T-helper 2 cell treated with Interferon-gamma antibody and Interleukin-4, amounts not matched to agents 5 μg/mL and 100 μg/mL, for 36 hours (primary cell): ENCODE results near the gene VAV2.

Experiments used
- DNase-seq: peaks from one replicate; pipeline ENCODE4 v3.0.0; 2021; ENCODE audit warnings: low spot score
- H3K27ac Mint-ChIP-seq: one replicate; pipeline ENCODE4 v1.8.0; 2021; ENCODE audit warnings: mild to moderate bottlenecking, mixed read lengths
- H3K27me3 Mint-ChIP-seq: one replicate; pipeline ENCODE4 v1.8.0; 2021; ENCODE audit warnings: low read depth, mixed read lengths
- H3K36me3 Mint-ChIP-seq: one replicate; pipeline ENCODE4 v1.8.0; 2021; ENCODE audit warnings: low read depth, mixed read lengths
- H3K4me1 Mint-ChIP-seq: one replicate; pipeline ENCODE4 v1.8.0; 2021; ENCODE audit warnings: low read depth, mixed read lengths
- H3K4me3 Mint-ChIP-seq: one replicate; pipeline ENCODE4 v1.8.0; 2022; ENCODE audit warnings: mild to moderate bottlenecking, moderate library complexity, mixed read lengths
- H3K9me3 Mint-ChIP-seq: one replicate; pipeline ENCODE4 v1.8.0; 2021; ENCODE audit warnings: mixed read lengths

Gene VAV2

GRCh38 chr9:133945314-133945975 is 46.7 kb downstream of the VAV2 start:
- Mint-ChIP-seq H3K36me3 (no peaks in the 10 kb centered on the region), H3K27me3 (no peaks in the 10 kb centered on the region), H3K4me3 (no peak overlapping the region), H3K9me3 (no peaks in the 10 kb centered on the region), H3K27ac (no peak overlapping the region), H3K4me1 (no peaks in the 10 kb centered on the region)
- DNase-seq = no peak

- H3K27me3 Mint-ChIP-seq = no peaks in the 10 kb centered on the region
- no peak overlapping the region for H3K27ac Mint-ChIP-seq
- DNase-seq = no peak
- no peaks in the 10 kb centered on the region for H3K9me3 Mint-ChIP-seq
- no peaks in the 10 kb centered on the region for H3K36me3 Mint-ChIP-seq
- H3K4me1 Mint-ChIP-seq = no peaks in the 10 kb centered on the region
- no peak overlapping the region for H3K4me3 Mint-ChIP-seq
Observed at GRCh38 chr9:133944746-133945135, 47.4 kb downstream of the VAV2 start.

DNA sequence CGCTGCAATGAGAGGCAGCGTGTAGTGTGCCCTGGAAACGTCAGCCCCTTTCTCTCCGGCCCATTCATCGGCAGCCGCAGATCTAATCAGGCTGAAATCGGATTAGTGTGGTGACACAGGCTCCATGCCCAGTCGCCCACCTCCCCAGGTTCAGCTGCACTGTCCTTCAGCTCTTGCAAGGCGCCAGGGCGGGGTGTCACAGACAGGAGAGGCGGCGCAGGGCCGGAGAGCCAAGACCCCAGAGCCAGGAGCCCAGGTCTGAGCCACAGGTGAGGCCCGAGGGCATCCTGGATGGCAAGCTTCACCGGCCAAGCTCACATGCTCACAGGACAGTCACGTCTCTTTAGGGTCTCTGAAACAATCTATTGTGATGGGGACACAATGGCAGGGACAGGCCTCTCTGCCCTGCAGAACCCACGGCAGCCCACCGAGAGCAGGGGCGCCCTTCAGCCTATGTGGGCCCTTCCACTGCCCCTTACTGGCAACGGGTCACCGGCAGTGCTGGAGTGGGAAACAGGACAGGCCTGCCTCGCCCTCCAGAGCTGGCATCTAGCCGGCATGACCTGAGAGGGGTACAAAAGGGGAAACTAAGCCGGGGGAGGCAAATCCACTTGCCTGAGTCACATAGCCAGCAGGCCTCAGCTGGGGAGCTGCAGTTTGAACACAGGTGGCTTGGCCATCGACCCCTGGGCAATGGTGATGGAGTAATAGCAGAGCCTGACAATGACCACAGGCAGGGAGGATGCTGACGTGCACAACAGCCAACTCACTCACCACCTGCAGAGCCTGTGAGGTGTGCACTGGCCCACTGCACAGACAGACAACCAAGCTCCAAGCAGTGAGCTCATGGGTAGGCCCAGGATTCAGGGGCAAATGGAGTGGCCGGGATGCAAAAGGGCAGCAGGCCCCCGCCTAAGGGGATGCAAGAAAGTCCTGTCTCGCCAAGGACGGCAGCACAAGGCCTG is 48.1 kb downstream of the VAV2 start:
- no peak overlapping the region for H3K27ac Mint-ChIP-seq

GRCh38 chr9:133943036-133943780 is 48.9 kb downstream of the VAV2 start:
- Mint-ChIP-seq H3K27ac (no peak overlapping the region), H3K27me3 (no peaks in the 10 kb centered on the region), H3K36me3 (no peaks in the 10 kb centered on the region), H3K9me3 (no peaks in the 10 kb centered on the region), H3K4me3 (no peak overlapping the region), H3K4me1 (no peaks in the 10 kb centered on the region)
- no peak for DNase-seq

More for the DNA sequence above, 48.1 kb downstream of the VAV2 start:
- Mint-ChIP-seq H3K4me1 (no peaks in the 10 kb centered on the region), H3K4me3 (no peak overlapping the region), H3K36me3 (no peaks in the 10 kb centered on the region), H3K27me3 (no peaks in the 10 kb centered on the region), H3K9me3 (no peaks in the 10 kb centered on the region)
- DNase-seq = no peak

DNA sequence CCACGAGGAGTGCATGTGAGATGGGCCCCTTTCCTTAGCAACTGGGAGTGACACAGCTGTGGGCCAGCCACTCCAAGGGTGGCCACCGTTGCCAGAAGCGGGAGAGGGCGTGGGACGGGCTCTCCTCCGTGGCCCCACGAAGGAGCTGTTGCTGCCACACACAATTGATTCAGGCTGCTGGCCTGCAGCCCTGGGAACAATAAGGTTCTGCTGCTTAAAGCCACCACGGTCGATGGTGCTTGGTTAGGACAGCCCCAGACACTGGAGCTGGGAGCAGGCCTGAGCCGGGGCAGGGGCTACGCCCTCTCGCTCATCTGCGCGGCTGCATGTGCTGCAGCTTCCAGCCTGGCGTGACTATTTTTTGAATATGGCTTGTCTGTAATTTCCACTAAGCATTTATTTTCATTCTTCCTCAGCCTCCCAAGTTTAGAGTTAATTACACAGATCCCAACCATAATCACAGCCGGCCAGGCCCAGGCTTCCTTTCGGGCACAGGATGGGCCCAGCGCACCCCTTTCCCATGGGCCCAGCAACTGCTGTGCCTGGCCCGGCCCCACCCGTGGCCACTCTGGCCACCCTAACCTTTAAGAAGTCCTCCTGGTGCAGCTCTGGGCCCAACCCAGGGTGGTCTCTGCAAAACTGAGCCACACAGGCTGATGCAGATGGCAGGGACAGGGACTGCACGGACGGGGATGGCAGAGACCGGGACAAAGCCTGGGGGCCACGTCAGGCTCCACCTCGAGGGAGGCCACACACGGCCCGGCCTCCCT is 49.7 kb downstream of the VAV2 start:
- H3K36me3 Mint-ChIP-seq = no peaks in the 10 kb centered on the region
- no peaks in the 10 kb centered on the region for H3K27me3 Mint-ChIP-seq
- no peaks in the 10 kb centered on the region for H3K4me1 Mint-ChIP-seq
- H3K4me3 Mint-ChIP-seq = no peak overlapping the region
- DNase-seq = no peak
- H3K9me3 Mint-ChIP-seq = no peaks in the 10 kb centered on the region
- no peak overlapping the region for H3K27ac Mint-ChIP-seq

DNA sequence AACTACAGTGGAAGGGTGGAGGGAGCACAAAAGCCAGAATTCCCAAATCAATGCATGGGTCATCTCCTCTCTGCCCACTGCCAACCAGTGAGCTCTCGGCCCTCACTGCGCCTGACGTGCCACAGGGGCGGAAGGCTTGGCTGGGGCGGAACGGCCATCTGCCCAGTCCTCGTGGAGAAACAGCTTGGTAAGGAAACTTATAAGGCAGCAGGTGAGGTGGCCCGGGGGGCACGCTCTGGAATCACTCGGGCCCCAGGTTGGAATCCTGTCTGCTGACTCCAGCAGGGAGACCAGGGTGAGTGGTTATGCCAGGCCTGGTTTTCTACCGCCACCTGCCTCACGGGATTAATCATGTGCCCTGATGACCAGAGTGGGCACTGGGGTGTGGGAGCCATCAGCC is 52.3 kb downstream of the VAV2 start:
- no peak for DNase-seq
- Mint-ChIP-seq H3K36me3 (no peaks in the 10 kb centered on the region), H3K4me3 (no peak overlapping the region), H3K4me1 (no peaks in the 10 kb centered on the region), H3K27me3 (no peaks in the 10 kb centered on the region), H3K27ac (no peak overlapping the region), H3K9me3 (no peaks in the 10 kb centered on the region)

- Mint-ChIP-seq H3K36me3 (no peaks in the 10 kb centered on the region), H3K27me3 (no peaks in the 10 kb centered on the region), H3K9me3 (no peaks in the 10 kb centered on the region), H3K4me1 (no peaks in the 10 kb centered on the region), H3K27ac (no peak overlapping the region), H3K4me3 (no peak overlapping the region)
- DNase-seq = no peak
Observed at GRCh38 chr9:133939171-133939785, 52.8 kb downstream of the VAV2 start.

DNA sequence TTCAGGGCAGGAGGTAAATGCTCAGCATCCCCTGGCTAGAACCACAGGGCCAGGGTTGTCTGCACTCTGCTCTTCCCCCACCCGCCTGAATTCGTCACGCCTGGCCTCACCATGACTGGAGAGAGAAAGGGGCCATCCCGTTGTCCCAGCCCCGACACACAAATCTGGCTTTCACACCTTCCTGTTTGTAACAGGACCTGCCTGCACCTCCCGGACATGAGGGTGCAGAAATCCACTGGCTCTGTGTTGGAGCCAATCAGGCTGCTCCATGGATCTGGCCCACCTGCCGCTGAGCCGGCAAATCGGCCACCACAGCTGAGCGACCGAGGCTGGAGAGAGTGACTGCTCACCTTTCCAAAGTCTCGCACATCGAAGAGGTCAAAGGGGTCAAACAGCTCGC is 53.4 kb downstream of the VAV2 start:
- no peak for DNase-seq
- Mint-ChIP-seq H3K4me1 (no peaks in the 10 kb centered on the region), H3K9me3 (no peaks in the 10 kb centered on the region), H3K4me3 (no peak overlapping the region), H3K36me3 (no peaks in the 10 kb centered on the region), H3K27me3 (no peaks in the 10 kb centered on the region), H3K27ac (no peak overlapping the region)

GRCh38 chr9:133938086-133938485 is 54.0 kb downstream of the VAV2 start:
- no peak for DNase-seq
- H3K4me1 Mint-ChIP-seq = no peaks in the 10 kb centered on the region
- H3K9me3 Mint-ChIP-seq = no peaks in the 10 kb centered on the region
- no peaks in the 10 kb centered on the region for H3K27me3 Mint-ChIP-seq
- H3K27ac Mint-ChIP-seq = no peak overlapping the region
- H3K4me3 Mint-ChIP-seq = no peak overlapping the region
- no peaks in the 10 kb centered on the region for H3K36me3 Mint-ChIP-seq

DNA sequence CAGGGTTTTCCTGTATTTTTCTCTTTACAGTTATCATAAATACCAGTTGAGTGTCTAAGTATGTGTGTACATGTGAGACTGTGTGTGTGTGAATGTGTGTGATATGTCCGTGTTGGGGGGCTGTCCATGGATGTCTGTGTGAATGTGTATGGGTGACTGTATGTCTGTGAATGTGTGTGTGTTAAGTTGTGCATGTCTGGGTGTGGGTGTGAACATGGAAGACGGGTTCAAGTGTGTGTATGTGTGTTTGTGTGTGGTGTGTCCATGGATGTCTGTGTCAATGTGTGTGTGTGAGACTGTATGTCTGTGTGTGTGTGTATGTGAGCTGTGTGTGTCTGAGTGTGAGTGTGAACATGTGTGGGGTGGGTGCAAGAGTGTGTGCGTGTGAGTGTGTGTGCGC is 55.0 kb downstream of the VAV2 start:
- H3K36me3 Mint-ChIP-seq = no peaks in the 10 kb centered on the region
- no peaks in the 10 kb centered on the region for H3K4me1 Mint-ChIP-seq
- no peaks in the 10 kb centered on the region for H3K27me3 Mint-ChIP-seq
- no peak overlapping the region for H3K27ac Mint-ChIP-seq
- no peaks in the 10 kb centered on the region for H3K9me3 Mint-ChIP-seq
- no peak for DNase-seq
- H3K4me3 Mint-ChIP-seq = no peak overlapping the region

DNA sequence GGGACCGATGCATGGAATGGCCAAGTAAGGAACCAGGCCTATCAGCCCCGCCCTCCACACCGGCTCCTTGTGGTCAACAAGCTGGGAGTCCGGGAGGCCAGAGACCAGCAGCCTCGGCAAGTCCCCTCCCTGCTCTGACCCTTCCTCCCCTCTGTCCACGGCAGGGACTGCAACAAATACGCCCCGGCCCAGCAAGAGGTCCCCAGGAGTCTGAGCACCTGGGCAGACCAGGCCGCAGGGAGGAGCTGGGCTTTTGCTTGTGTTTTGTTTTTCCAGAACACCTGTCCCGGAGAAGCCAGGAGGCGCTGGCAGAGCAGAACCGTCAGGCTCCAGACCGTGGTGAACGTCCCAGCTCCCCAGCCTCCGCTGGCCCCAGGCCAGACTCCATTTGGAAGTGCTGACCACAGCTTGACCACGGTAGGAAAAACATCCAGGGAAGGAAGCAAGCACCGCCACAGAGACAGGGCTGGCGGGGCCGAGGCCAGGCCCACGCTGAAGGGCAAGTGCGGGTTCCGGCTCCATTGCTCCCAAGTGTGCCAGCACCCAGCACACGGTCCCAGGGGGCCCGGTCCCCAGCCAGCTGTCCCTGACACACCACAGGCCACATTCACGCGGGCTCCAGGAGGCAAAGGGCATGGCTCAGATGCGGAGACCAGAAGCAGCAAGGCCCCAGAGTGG is 56.7 kb downstream of the VAV2 start:
- Mint-ChIP-seq H3K36me3 (no peaks in the 10 kb centered on the region), H3K27me3 (no peaks in the 10 kb centered on the region), H3K9me3 (no peaks in the 10 kb centered on the region), H3K4me3 (no peak overlapping the region), H3K27ac (no peak overlapping the region), H3K4me1 (no peaks in the 10 kb centered on the region)
- DNase-seq = no peak

- no peaks in the 10 kb centered on the region for H3K36me3 Mint-ChIP-seq
Observed at GRCh38 chr9:133934482-133935232, 57.5 kb downstream of the VAV2 start.

More at GRCh38 chr9:133934482-133935232, 57.5 kb downstream of the VAV2 start:
- no peaks in the 10 kb centered on the region for H3K4me1 Mint-ChIP-seq
- H3K27ac Mint-ChIP-seq = no peak overlapping the region
- no peak overlapping the region for H3K4me3 Mint-ChIP-seq
- no peaks in the 10 kb centered on the region for H3K27me3 Mint-ChIP-seq
- DNase-seq = no peak
- no peaks in the 10 kb centered on the region for H3K9me3 Mint-ChIP-seq
